22Rv1 (cell line): Measurements from ENCODE around the gene NUP58.

Experiments
- CTCF ChIP-seq: fragments of 450-650 bp; IDR thresholded peaks from 2 replicates; pipeline ENCODE4 v1.5.1; 2017; ENCODE audit warnings: mild to moderate bottlenecking
- ZFX ChIP-seq: fragments of 450-650 bp; IDR thresholded peaks from 2 replicates; pipeline ENCODE4 v1.6.1; 2017; ENCODE audit warnings: antibody characterized with exemption, borderline replicate concordance

DNA sequence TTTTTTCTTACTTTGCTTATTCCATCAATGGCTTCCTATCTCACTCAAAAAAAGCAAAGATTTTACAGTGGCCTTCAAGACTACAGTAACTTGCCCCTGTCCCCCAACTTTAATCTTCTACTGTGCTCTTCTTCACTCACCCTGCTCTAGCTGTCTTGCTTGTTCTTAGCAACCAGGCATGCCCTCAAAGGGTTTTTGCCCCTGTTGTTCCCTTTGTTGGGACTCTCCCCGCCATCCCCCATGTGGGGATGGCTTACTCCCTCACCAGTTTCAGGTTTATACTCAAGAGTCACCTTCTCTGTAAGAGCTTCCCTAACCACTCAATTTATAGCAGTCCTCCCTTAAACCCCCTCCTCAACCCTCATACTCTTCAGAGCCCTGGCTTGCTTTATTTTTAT lies 19.5 kb upstream of the NUP58 start:
- no peak for TF ChIP-seq CTCF
- TF ChIP-seq ZFX, result no peak
